Trophoblast cell (in vitro differentiated cells and primary cell): ENCODE measurements around the gene YARS1.

Source experiments
- DNase-seq, 2 donors: peaks; one replicate each; pipeline ENCODE4 v3.0.0-alpha.2; 2016
- H2AFZ ChIP-seq: 2 replicates; pipeline ENCODE4 v1.6.1; 2013; ENCODE audit warnings: low read length, moderate library complexity, mild to moderate bottlenecking; ENCODE audit not compliant: insufficient read depth, poor library complexity
- H2AK5ac ChIP-seq: 2 replicates; pipeline ENCODE4 v1.6.1; 2013; ENCODE audit warnings: mild to moderate bottlenecking, low read length
- H2BK120ac ChIP-seq: 2 replicates; pipeline ENCODE4 v1.6.1; 2013; ENCODE audit warnings: low read length, mild to moderate bottlenecking, moderate library complexity; ENCODE audit not compliant: insufficient read depth, poor library complexity
- H2BK12ac ChIP-seq: 2 replicates; pipeline ENCODE4 v1.6.1; 2013; ENCODE audit warnings: mild to moderate bottlenecking, low read length, moderate library complexity
- H2BK5ac ChIP-seq: 2 replicates; pipeline ENCODE4 v1.6.1; 2013; ENCODE audit warnings: low read length, low read depth, moderate library complexity, mild to moderate bottlenecking; ENCODE audit not compliant: poor library complexity
- H3K14ac ChIP-seq: 2 replicates; pipeline ENCODE4 v1.6.1; 2013; ENCODE audit warnings: mild to moderate bottlenecking, low read length
- H3K18ac ChIP-seq: 2 replicates; pipeline ENCODE4 v1.6.1; 2013; ENCODE audit warnings: mild to moderate bottlenecking, low read length
- H3K23ac ChIP-seq: 2 replicates; pipeline ENCODE4 v1.6.1; 2013; ENCODE audit warnings: low read length
- H3K27ac ChIP-seq: 2 replicates; pipeline ENCODE4 v1.5.1; 2013; ENCODE audit warnings: low read depth, mild to moderate bottlenecking, inconsistent platforms, low read length, moderate library complexity
- H3K27me3 ChIP-seq: 2 replicates; pipeline ENCODE4 v1.6.1; 2013; ENCODE audit warnings: inconsistent platforms, mild to moderate bottlenecking, low read length, moderate library complexity; ENCODE audit not compliant: insufficient read depth
- H3K36me3 ChIP-seq, 2 experiments: 1 replicate in 1 of 2; 2 replicates in 1 of 2; pipeline ENCODE4 v1.6.1; 2013; ENCODE audit warnings: low read length in 2 of 2, mild to moderate bottlenecking in 2 of 2, moderate library complexity in 1 of 2; ENCODE audit not compliant: insufficient read depth in 2 of 2, control insufficient read depth in 1 of 2
- H3K4ac ChIP-seq: 2 replicates; pipeline ENCODE4 v1.6.1; 2013; ENCODE audit warnings: low read depth, mild to moderate bottlenecking, low read length, moderate library complexity
- H3K4me1 ChIP-seq, 2 experiments: 1 replicate in 1 of 2; 2 replicates in 1 of 2; pipeline ENCODE4 v1.6.1; 2013; ENCODE audit warnings: low read length in 2 of 2, mild to moderate bottlenecking in 2 of 2, moderate library complexity in 1 of 2; ENCODE audit not compliant: insufficient read depth in 2 of 2, control insufficient read depth in 1 of 2
- H3K4me2 ChIP-seq: 2 replicates; pipeline ENCODE4 v1.6.1; 2013; ENCODE audit warnings: inconsistent platforms, mild to moderate bottlenecking, low read length, moderate library complexity
- H3K4me3 ChIP-seq: 2 replicates; pipeline ENCODE4 v1.5.1; 2013; ENCODE audit warnings: mild to moderate bottlenecking, low read depth, low read length, inconsistent platforms
- H3K79me1 ChIP-seq: one replicate; pipeline ENCODE4 v1.6.1; 2013; ENCODE audit warnings: low read length
- H3K79me2 ChIP-seq: 2 replicates; pipeline ENCODE4 v1.6.1; 2013; ENCODE audit warnings: low read length, mild to moderate bottlenecking; ENCODE audit not compliant: control insufficient read depth, insufficient read depth, poor library complexity
- H3K9ac ChIP-seq: 2 replicates; pipeline ENCODE4 v1.6.1; 2013; ENCODE audit warnings: mild to moderate bottlenecking, low read length
- H3K9me3 ChIP-seq: 2 replicates; pipeline ENCODE4 v1.6.1; 2013; ENCODE audit warnings: low read depth, mild to moderate bottlenecking, control low read depth, inconsistent platforms, low read length; ENCODE audit not compliant: insufficient read depth
- H4K12ac ChIP-seq: 2 replicates; pipeline ENCODE4 v1.6.1; 2013; ENCODE audit warnings: low read depth, mild to moderate bottlenecking, low read length, moderate library complexity
- H4K8ac ChIP-seq: 2 replicates; pipeline ENCODE4 v1.6.1; 2013; ENCODE audit warnings: low read depth, mild to moderate bottlenecking, low read length, moderate library complexity
- H4K91ac ChIP-seq: one replicate; pipeline ENCODE4 v1.6.1; 2013; ENCODE audit warnings: low read depth, mild to moderate bottlenecking, low read length, moderate library complexity
- WGBS: extraction: QIAGEN DNeasy Blood & Tissue Kit; methylation state at CpG from one replicate; pipeline ENCODE4 v1.1.7; 2013; ENCODE audit warnings: missing lambda C conversion rate; ENCODE audit not compliant: insufficient read length, insufficient coverage; ENCODE audit errors: extremely low coverage; 5-methylcytosine and 5-hydroxymethylcytosine counted together

YARS1 gene

DNA sequence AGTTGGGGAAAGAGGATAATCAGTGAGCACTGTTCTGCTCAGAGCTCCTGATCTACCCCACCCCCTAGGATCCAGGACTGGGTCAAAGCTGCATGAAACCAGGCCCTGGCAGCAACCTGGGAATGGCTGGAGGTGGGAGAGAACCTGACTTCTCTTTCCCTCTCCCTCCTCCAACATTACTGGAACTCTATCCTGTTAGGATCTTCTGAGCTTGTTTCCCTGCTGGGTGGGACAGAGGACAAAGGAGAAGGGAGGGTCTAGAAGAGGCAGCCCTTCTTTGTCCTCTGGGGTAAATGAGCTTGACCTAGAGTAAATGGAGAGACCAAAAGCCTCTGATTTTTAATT lies 42.7 kb downstream of the YARS1 start:
- no peak overlapping the region for H3K9ac ChIP-seq
- peaks cover 13 to 15% of the 10 kb centered on the region in 2 experiments for H3K4me1 ChIP-seq
- no peak overlapping the region for H3K4ac ChIP-seq
- no peak overlapping the region for H3K18ac ChIP-seq
- no peaks in the 10 kb centered on the region for H3K79me1 ChIP-seq
- no peak overlapping the region for H2AFZ ChIP-seq
- no peak overlapping the region for H4K91ac ChIP-seq
- H3K4me2 ChIP-seq, result no peak overlapping the region
- H3K4me3 ChIP-seq, result no peak overlapping the region
- H2AK5ac ChIP-seq, result no peak overlapping the region
- no peaks in the 10 kb centered on the region for H3K27me3 ChIP-seq
- no peak overlapping the region for H2BK120ac ChIP-seq
- H4K8ac ChIP-seq, result no peak overlapping the region
- H3K14ac ChIP-seq, result no peak overlapping the region
- no peaks in the 10 kb centered on the region for H3K9me3 ChIP-seq
- no peak overlapping the region for H2BK12ac ChIP-seq
- H4K12ac ChIP-seq, result no peak overlapping the region
- H3K27ac ChIP-seq, result no peak overlapping the region
- no peak overlapping the region for H3K23ac ChIP-seq
- no peak for DNase-seq
- H2BK5ac ChIP-seq, result no peak overlapping the region
- H3K36me3 ChIP-seq, result peaks cover 66 to 72% of the 10 kb centered on the region in 2 experiments
- no peaks in the 10 kb centered on the region for H3K79me2 ChIP-seq

DNA sequence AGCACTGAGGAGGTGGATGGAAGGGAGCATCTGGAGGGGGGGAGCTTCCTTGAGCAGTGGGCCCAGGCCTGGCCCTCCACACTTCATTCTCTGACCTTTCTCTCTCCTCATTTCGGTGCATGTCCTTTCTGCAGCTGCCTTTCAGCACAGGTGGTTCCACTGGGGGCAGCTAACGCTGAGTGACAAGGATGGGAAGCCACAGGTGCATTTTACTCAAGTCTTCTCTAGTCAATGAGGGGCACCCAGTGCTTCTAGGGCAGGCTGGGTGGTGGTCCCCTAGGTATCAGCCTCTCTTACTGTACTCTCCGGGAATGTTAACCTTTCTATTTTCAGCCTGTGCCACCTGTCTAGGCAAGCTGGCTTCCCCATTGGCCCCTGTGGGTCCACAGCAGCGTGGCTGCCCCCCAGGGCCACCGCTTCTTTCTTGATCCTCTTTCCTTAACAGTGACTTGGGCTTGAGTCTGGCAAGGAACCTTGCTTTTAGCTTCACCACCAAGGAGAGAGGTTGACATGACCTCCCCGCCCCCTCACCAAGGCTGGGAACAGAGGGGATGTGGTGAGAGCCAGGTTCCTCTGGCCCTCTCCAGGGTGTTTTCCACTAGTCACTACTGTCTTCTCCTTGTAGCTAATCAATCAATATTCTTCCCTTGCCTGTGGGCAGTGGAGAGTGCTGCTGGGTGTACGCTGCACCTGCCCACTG lies 43.2 kb downstream of the YARS1 start:
- Histone ChIP-seq H2BK120ac (no peak overlapping the region), H2AFZ (no peak overlapping the region), H3K4me3 (no peak overlapping the region), H3K79me2 (no peaks in the 10 kb centered on the region), H4K12ac (no peak overlapping the region), H3K27me3 (no peaks in the 10 kb centered on the region), H3K27ac (no peak overlapping the region), H3K9me3 (no peaks in the 10 kb centered on the region), H3K9ac (no peak overlapping the region), H3K36me3 (peaks cover 61 to 67% of the 10 kb centered on the region in 2 experiments), H3K4me2 (no peak overlapping the region), H3K79me1 (no peaks in the 10 kb centered on the region), H3K14ac (no peak overlapping the region), H4K91ac (no peak overlapping the region), H2AK5ac (no peak overlapping the region), H2BK5ac (no peak overlapping the region), H3K4ac (no peak overlapping the region), H3K23ac (no peak overlapping the region), H3K18ac (no peak overlapping the region), H4K8ac (no peak overlapping the region), H3K4me1 (peaks cover 13 to 15% of the 10 kb centered on the region in 2 experiments), H2BK12ac (no peak overlapping the region)
- no CpG with 5 or more reads among the region's 7 CpGs for WGBS
- no peak for DNase-seq

DNA sequence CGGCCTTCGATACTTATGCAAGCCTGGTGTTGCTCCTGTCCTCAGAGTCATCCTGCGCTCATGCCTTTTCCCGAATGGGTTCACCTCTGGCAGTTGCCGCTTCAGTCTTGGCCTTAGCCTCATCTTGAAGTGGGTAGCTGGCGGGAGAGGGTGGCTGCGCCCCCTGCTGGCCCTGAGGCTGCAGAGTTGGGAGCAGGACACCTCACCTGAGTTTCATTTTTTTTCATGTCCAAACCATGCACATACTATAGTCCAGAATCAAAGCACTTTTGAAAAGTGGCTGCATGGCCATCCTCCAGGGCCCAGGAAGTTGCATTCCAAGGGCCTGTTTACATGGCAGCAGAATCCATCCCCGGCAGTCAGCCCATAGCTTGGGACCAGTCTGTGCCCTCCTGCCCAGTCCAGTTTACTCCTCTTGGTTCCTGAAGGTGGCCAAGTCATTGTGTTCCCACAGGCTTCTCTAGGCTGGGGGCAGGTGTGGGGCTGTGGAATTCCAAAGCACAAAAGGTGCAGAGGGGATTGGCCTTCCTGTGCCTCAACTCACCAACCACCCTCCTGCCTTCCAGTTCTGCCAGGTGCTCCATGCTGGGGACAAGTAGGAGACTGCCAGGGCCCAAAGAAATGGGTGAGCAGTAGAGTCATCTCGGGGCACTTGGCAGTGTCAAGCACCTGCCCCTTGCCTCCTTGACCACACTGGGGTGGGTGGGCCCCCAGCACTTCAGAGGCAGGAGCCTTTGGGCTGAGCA lies 44.0 kb downstream of the YARS1 start:
- no peak overlapping the region for H2AK5ac ChIP-seq
- H2BK5ac ChIP-seq, result no peak overlapping the region
- no peaks in the 10 kb centered on the region for H3K79me2 ChIP-seq
- H3K14ac ChIP-seq, result no peak overlapping the region
- no peak overlapping the region for H3K4ac ChIP-seq
- no peak overlapping the region for H2BK12ac ChIP-seq
- H3K79me1 ChIP-seq, result no peaks in the 10 kb centered on the region
- peak; percentile 80 to 89 for DNase-seq
- WGBS, result no CpG with 5 or more reads among the region's 9 CpGs
- H3K4me2 ChIP-seq, result no peak overlapping the region
- H3K18ac ChIP-seq, result no peak overlapping the region
- no peaks in the 10 kb centered on the region for H3K27me3 ChIP-seq
- H3K23ac ChIP-seq, result no peak overlapping the region
- no peak overlapping the region for H2AFZ ChIP-seq
- no peak overlapping the region for H3K4me3 ChIP-seq
- H4K12ac ChIP-seq, result peak overlapping the region; percentile 1
- H3K4me1 ChIP-seq, result peaks cover 14 to 15% of the 10 kb centered on the region in 2 experiments
- H3K9ac ChIP-seq, result no peak overlapping the region
- peaks cover 64 to 70% of the 10 kb centered on the region in 2 experiments for H3K36me3 ChIP-seq
- H4K8ac ChIP-seq, result peak overlapping the region; percentile 14
- no peak overlapping the region for H4K91ac ChIP-seq
- H3K27ac ChIP-seq, result no peak overlapping the region
- H2BK120ac ChIP-seq, result no peak overlapping the region
- no peaks in the 10 kb centered on the region for H3K9me3 ChIP-seq

DNA sequence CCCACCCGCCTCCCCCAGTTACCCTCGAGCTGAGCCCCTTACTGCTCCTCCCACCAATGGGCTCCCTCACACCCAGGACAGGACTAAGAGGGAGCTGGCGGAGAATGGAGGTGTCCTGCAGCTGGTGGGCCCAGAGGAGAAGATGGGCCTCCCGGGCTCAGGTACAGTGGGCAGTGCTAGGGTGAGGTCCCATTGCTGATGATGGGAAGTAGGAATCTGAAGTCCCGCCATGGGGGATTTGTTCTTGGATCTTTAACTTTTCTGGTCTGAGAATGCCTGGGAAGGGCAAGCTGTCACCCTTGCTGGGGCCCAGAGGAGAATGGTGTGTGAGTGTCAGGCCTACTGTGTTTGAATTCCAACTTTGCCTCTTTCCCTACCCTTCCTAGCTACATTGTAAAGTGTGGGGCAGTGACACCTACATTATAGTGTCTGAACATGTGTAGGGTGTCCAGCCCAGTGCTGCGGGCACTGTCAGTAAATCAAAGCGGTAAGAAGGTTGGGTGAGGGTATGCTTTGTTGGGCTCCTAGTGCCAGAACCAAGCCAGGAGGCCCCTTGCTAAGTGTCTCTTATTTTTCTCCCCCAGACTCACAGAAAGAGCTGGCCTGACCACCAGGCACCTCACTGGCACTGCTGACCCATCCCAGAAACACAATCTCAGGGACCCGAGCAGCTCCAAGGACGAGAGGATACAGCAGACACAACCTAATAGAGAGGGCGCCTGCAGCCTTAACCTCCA lies 44.7 kb downstream of the YARS1 start:
- no peak overlapping the region for H3K18ac ChIP-seq
- no peaks in the 10 kb centered on the region for H3K9me3 ChIP-seq
- H3K27me3 ChIP-seq, result no peaks in the 10 kb centered on the region
- no peak overlapping the region for H2BK5ac ChIP-seq
- no peak overlapping the region for H3K4me2 ChIP-seq
- peaks cover 70 to 71% of the 10 kb centered on the region in 2 experiments for H3K36me3 ChIP-seq
- no peaks in the 10 kb centered on the region for H3K79me2 ChIP-seq
- H4K91ac ChIP-seq, result no peak overlapping the region
- H2AFZ ChIP-seq, result no peak overlapping the region
- H3K27ac ChIP-seq, result no peak overlapping the region
- H3K4ac ChIP-seq, result no peak overlapping the region
- no peak overlapping the region for H4K12ac ChIP-seq
- no peak overlapping the region for H2AK5ac ChIP-seq
- no peak overlapping the region for H4K8ac ChIP-seq
- H3K4me3 ChIP-seq, result no peak overlapping the region
- no peak overlapping the region for H3K14ac ChIP-seq
- H3K9ac ChIP-seq, result no peak overlapping the region
- DNase-seq, result no peak
- no peak overlapping the region for H3K23ac ChIP-seq
- WGBS, result no CpG with 5 or more reads among the region's 10 CpGs
- H2BK12ac ChIP-seq, result no peak overlapping the region
- no peaks in the 10 kb centered on the region for H3K79me1 ChIP-seq
- no peak overlapping the region for H2BK120ac ChIP-seq
- peaks cover 18 to 19% of the 10 kb centered on the region in 2 experiments for H3K4me1 ChIP-seq
